HuH-7.5 (cell line): Measurements from ENCODE around the gene TIFAB.

ENCODE experiments used
- DNase-seq: peaks from one replicate; pipeline ENCODE4 v3.0.0; 2011; ENCODE audit warnings: low spot score

Gene TIFAB

DNA sequence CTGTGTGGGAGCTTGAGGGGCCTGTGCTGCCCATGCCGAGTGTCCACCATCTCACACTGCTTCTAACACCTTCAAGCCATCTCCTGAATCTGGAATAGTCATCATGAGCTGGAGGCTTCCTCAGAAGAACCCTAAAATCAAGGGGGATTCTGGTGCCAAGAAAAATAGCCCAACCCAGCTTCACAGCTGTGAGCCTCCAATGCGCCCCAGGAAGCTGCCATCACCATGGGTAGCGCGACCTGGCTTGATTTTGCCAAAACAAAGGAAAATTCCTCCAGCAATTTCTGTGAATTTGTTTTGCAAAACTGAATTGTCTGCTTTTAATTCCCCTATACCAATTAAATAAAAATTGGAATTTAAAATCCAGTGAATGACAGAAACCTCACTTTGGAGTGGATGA, 6.2 kb upstream of the TIFAB start:
- no peak for DNase-seq

- DNase-seq: peak; percentile 67
These were observed 5.4 kb upstream of the TIFAB start for GRCh38 chr5:135457424-135458071.

DNA sequence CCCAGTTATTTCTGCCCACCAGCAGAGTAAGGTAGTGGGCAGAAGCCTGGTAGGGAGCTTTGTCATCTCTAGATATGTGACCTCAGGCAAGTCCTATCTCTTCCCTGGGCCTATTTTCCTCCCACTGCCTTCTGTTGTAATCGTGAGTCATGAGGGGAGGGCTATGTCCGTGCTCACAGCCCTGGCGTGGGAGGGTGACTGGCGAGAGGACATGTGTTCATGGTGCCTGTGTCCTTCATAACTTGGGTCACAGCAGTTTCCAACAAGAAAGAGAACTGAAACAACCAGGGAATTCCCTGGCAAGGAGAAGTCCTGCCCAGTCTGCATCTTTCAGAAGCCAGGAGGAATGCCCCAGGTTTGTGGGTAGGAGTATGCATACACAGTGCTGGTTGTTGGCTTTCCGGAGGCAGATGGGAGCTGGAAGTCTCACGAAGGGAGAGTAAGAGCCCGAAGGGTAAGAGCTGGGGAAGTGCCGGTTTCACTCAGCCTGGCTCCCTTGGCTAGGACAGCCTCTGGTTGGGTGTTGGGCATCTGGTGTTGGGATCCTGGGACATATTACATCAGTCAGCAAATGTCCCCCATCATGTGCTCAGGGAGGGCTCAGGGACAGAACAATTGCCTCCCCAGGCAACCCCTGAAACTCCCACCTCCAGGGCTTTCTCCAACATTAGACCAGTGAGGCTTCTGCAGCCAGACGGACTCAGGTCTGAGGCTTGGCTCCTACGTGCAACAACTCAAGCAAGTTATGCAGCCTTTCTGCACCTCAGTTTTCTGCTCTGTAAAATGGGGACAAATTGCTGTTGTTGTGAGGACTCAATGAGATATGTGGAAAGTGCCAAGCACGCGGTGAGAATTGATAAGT, 4.3 kb upstream of the TIFAB start:
- DNase-seq: no peak

- DNase-seq: no peak
These were observed 3.7 kb upstream of the TIFAB start for GRCh38 chr5:135455876-135456237.

DNA sequence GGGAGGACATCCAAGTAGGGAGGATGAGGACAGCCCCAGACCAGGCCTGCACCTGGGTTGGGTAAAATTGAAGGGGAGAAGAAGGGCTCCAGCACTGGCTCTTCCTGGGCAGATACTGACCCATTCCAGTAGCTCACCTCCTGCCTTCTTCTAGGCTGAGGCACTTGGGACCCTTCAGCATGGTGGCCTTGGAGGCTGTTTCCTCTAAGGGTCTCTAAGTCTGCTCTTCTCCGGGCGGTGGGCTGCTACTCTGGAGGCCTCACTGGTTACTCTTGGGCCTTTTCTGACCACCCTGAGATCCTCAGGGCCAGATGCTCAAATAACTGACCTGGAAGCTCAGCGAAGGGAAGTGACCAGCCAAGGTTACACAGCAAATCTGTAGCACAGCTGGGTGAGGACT, 2.8 kb upstream of the TIFAB start:
- DNase-seq: no peak

DNA sequence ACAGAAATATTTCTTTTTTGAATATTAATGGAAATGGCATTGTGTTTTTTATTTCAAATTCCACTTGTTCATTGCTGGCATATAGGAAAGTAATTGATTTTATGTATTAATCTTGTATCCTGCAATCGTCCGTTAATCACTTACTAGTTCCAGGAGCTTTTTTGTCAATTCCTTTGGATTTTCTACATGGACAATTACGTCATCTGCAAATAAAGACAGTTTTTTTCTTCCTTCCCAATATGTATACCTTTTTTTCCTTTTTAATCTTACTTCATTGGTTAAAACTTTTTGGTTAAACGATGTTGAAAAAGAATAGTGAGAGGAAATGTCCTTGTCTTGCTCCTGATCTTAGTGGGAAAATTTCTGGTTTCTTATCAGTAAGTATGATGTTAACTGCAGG, 1.5 kb upstream of the TIFAB start:
- DNase-seq: no peak

- no peak for DNase-seq
These were observed 400 bp downstream of the TIFAB start for GRCh38 chr5:135451581-135452320.

DNA sequence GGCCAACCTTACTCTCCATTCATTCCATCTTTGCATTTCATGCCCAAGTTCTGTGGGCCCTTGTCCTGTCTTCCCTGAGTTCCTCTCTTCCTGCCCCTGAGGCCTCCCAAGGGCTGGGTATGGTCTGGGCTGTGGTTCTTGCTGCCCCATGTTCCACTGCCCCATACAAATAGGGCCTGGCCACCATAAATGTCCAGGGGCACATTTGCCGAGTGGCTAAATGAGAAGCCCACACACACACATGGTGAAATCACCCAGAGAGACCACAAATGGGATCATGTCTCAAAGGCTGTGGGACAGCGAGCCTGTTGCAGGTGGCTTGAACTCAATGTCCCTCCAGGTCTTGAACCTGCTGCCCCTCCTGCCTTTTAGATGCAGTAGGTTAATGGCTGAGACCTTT, 1.2 kb downstream of the TIFAB start:
- DNase-seq: no peak

DNA sequence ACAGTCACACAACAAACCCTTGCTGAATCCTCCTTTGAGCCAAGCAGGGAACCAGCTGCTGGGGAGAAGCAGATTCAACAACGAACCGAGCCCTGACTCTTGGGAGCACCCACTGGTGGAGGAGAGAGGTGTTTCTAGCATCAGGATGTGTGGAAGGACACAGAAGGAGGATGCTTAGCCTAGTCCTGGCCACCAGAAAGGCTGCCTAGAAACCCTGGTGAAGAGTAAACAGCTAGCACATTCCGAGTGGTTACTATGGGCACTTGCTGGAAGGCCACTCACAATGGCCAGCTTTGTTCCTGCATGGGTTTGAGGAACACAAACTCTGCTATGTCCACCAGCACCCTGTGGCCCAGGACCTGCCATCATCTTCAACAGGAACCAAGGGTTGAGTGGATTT, 1.8 kb downstream of the TIFAB start:
- DNase-seq: no peak

DNA sequence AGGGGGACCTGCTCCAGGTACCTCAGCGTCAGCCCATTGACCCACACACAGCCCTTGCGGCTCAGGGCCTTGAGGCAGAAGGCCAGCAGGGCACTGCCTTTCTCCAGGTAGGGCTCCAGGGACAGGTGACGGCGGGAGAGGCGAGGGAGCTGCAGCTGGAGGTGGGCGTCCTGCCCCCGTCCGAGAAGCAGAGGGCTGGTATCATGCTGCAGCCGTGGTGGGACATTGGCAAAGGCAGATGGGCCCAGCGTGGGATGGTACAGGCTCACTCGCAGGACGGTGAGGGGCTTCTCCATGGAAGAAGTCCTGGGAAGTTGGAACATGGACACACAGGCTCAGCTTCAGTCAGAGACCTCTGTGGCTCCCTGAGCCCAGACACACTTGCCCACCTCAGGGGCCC, 2.5 kb downstream of the TIFAB start:
- DNase-seq: no peak

DNA sequence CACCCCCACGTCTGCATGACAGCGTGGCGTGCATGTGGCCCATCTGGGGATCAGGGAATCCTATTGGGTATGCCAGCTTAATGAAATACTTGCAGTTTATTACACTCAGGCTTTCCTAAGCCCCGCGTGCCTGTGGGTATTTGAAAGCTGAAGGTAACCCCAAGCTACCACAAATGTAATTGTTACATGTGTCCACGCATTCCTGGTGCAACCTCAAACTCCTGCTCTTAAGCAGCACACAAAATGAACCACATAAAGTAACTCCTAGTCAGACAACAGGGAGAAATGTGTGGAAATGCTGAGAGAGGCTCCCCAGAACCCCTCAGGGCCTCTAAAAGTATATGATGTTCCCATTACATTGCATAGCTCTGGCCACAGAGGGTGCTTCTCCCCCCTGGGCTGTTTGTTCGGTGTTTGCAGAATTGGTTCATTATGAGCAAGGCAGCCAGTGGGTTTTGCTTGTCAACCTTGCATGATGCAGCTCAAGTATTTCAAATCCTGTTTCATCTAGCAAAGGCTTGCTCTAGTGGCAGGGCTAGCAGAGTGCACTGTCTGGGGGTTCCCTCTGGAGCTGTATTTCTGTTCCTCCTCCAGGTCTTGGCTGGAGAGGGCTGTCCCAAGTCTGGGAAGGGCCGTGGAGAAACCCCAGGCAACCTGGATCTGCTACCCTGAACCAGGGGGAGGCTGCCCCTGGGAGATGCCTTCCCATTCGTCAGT, 3.2 kb downstream of the TIFAB start:
- no peak for DNase-seq

GRCh38 chr5:135448071-135448739, 3.9 kb downstream of the TIFAB start:
- DNase-seq: no peak

DNA sequence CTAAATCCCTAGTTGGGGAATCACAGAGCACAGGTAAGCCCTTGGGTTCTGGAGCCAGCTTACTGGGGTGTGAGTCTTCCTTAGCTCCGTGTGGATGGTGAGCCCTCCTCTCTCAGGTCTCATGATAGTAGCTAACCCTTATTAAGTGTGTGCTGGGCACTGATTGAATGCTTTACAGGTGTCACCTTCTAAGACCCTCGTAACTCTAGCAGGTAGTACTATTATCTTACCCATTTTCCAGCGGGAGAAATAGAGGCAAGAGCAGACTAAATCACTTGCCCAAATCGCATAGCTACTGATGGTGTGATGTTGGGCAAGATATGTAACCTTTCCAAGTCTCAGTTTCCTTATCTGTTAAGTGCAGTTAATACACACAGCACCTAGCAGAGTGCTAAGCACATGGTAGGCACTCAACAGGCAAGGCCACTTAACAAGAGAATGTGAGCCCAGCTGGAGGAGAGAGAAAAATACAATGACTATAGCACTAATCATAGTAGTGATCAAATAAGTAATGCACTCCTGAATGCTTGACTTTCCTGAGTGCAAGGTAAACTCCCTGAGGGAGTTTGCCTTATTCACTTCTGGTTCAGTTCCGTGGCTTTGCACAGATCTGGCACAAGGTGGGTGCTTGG, 4.7 kb downstream of the TIFAB start, which contains the start of gene DCANP1:
Gene DCANP1, minus strand, starts transcription at position 51 of the 632 bp plus-strand sequence. CDS start 240 bp downstream, outside the sequence.
- DNase-seq: no peak

GRCh38 chr5:135446615-135447014, 5.5 kb downstream of the TIFAB start:
- DNase-seq: no peak

DNA sequence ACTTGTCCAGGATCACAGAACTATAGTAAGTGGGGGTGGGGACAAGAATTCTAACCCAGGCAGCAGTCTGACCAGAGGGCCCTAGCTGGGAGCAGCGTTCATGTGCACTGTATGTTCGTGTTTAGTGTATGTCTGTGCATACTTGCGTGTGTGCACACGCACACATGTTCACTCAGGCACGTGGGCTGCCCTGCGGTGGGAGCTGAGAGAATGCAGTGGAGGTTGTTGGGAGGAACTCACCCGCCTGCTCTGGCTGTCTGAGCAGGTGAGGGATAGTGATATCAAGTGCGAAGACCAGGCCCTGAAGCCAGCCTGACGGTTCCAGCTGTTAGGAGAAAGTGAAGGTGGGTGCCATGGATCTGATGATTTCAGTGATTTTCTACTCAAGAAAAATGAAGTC, 5.9 kb downstream of the TIFAB start:
- DNase-seq: no peak

- DNase-seq: no peak
These were observed 6.7 kb downstream of the TIFAB start for GRCh38 chr5:135445306-135445985.

DNA sequence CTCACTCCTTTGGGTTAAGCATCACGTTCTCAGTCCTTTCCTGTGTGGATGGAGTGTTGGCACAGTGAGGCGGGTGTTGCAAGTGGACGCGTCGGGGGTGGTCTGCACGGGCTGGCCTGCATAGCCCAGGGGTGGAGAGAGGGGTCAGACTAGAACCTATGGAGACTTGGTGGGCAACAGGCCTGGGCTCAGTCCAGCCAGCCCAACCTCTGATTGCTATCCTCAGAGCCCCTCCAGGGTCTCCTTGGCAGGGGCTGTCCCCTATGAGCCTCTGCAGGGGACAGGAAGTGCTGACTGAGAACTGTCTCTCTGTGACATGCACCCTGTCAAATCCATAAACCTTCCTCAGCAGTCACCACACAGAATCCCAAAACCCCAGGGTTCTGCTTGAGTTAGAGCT, 7.3 kb downstream of the TIFAB start:
- no peak for DNase-seq

GRCh38 chr5:135444360-135444759, 7.8 kb downstream of the TIFAB start:
- no peak for DNase-seq

- no peak for DNase-seq
These were observed 8.8 kb downstream of the TIFAB start for GRCh38 chr5:135443161-135443960.
